B cell (primary cell): ENCODE measurements around the gene PHF21A. TPM values are rescaled to one million over a fixed set of nuclear protein-coding genes. Genes with fewer than 3 reads are reported as not detected.

Experiments used
- ATAC-seq: fragments of 200-7000 bp; cut with Tn5 transposase; one replicate; pipeline ENCODE4 v1.10.0; 2021; ENCODE audit warnings: low read depth, mild to moderate bottlenecking, moderate number of reproducible peaks, moderate library complexity
- CTCF ChIA-PET: fragments of 350-600 bp; sonication (Branson Sonifier 250); formaldehyde crosslinking; loops from one replicate; lab custom pipeline; 2021; ENCODE audit warnings: antibody characterized with exemption, inconsistent platforms; lab: Charles Lee
- POLR2A ChIA-PET: fragments of 350-600 bp; sonication (Branson Sonifier 250); formaldehyde crosslinking; loops from one replicate; lab custom pipeline; 2021; ENCODE audit warnings: antibody characterized with exemption; lab: Charles Lee
- DNase-seq: peaks from one replicate; pipeline ENCODE4 v3.0.0; 2013
- H2AFZ ChIP-seq: 2 replicates; pipeline ENCODE4 v1.6.1; 2012; ENCODE audit warnings: mild to moderate bottlenecking, low read depth, low read length; ENCODE audit not compliant: insufficient read depth, poor library complexity, severe bottlenecking
- H3K27ac ChIP-seq, 2 donors: 1 replicate in 1 of 2; 2 replicates in 1 of 2; pipeline ENCODE4 v1.5.1; 2012 to 2013; ENCODE audit warnings: low read length in 2 of 2, mild to moderate bottlenecking in 2 of 2, moderate library complexity in 1 of 2
- H3K27me3 ChIP-seq, 4 experiments: fragments of 200-600 bp in 1 of 4; sonication (generic) in 1 of 4; replicated peaks in 1 of 4; 1 replicate in 2 of 4; 2 replicates in 2 of 4; pipeline versions ENCODE4 v1.6.1 to v1.7.0; 2013 to 2016; ENCODE audit warnings: low read length in 3 of 4, mild to moderate bottlenecking in 2 of 4, mixed read lengths in 1 of 4, moderate library complexity in 1 of 4; ENCODE audit not compliant: insufficient read depth in 4 of 4, control insufficient read depth in 3 of 4; ENCODE audit errors: control extremely low read depth in 1 of 4
- H3K36me3 ChIP-seq, 2 experiments: replicated peaks in 1 of 2; 1 replicate in 1 of 2; 2 replicates in 1 of 2; pipeline versions ENCODE4 v1.6.1 to v1.7.1; 2013; ENCODE audit warnings: low read length in 1 of 2; ENCODE audit not compliant: insufficient read depth in 2 of 2, control insufficient read depth in 1 of 2; ENCODE audit errors: control extremely low read depth in 1 of 2, extremely low read depth in 1 of 2
- H3K4me1 ChIP-seq, 2 donors: fragments of 200-600 bp in 1 of 2; sonication (generic) in 1 of 2; 1 replicate in 1 of 2; 2 replicates in 1 of 2; pipeline versions ENCODE4 v1.5.1 to v1.6.1; 2013 to 2017; ENCODE audit warnings: low read length in 2 of 2; ENCODE audit not compliant: control insufficient read depth in 2 of 2, insufficient read depth in 2 of 2
- H3K4me2 ChIP-seq: replicated peaks from 2 replicates; pipeline ENCODE3; 2012; ENCODE audit warnings: mild to moderate bottlenecking, low read depth, low read length; ENCODE audit not compliant: poor library complexity, severe bottlenecking
- H3K4me3 ChIP-seq, 5 experiments: fragments of 200-600 bp in 1 of 5; sonication (generic) in 1 of 5; 1 replicate in 3 of 5; 2 replicates in 2 of 5; pipeline versions ENCODE4 v1.5.1 to v1.7.0; 2011 to 2016; ENCODE audit warnings: low read length in 4 of 5, mild to moderate bottlenecking in 4 of 5, low read depth in 2 of 5, control low read depth in 1 of 5, moderate library complexity in 1 of 5; ENCODE audit not compliant: insufficient read depth in 1 of 5; ENCODE audit errors: control extremely low read depth in 1 of 5, extremely low read depth in 1 of 5
- H3K79me2 ChIP-seq: fragments of 200-600 bp; sonication (generic); one replicate; pipeline ENCODE4 v1.6.0; 2016; ENCODE audit warnings: low read length; ENCODE audit not compliant: control insufficient read depth, insufficient read depth
- H3K9ac ChIP-seq: fragments of 200-600 bp; sonication (generic); 2 replicates; pipeline ENCODE4 v1.6.1; 2017; ENCODE audit warnings: mild to moderate bottlenecking, low read length, moderate library complexity
- H3K9me3 ChIP-seq, 3 donors: one replicate each; pipeline versions ENCODE4 v1.6.1 to v1.7.1; 2013; ENCODE audit warnings: low read length in 2 of 3; ENCODE audit not compliant: control insufficient read depth in 2 of 3, insufficient read depth in 1 of 3; ENCODE audit errors: control extremely low read depth in 1 of 3
- H4K20me1 ChIP-seq: 2 replicates; pipeline ENCODE4 v1.6.0; 2012; ENCODE audit warnings: mild to moderate bottlenecking, low read length; ENCODE audit not compliant: insufficient read depth, control insufficient read depth, poor library complexity, severe bottlenecking
- H3K27ac Mint-ChIP-seq: one replicate; pipeline ENCODE4 v1.8.0; 2021; ENCODE audit warnings: mixed read lengths
- H3K27me3 Mint-ChIP-seq: one replicate; pipeline ENCODE4 v1.8.0; 2021; ENCODE audit warnings: mixed read lengths
- H3K4me1 Mint-ChIP-seq: one replicate; pipeline ENCODE4 v1.8.0; 2021; ENCODE audit warnings: mixed read lengths
- H3K4me3 Mint-ChIP-seq: one replicate; pipeline ENCODE4 v1.8.0; 2021; ENCODE audit warnings: mixed read lengths
- H3K9me3 Mint-ChIP-seq: one replicate; pipeline ENCODE4 v1.8.0; 2022; ENCODE audit warnings: mixed read lengths; ENCODE audit not compliant: insufficient read depth
- EZH2 ChIP-seq: IDR thresholded peaks from 2 replicates; pipeline ENCODE4 v1.6.1; 2012; ENCODE audit warnings: borderline replicate concordance, low read depth, mild to moderate bottlenecking, moderate library complexity, low read length; ENCODE audit not compliant: insufficient read depth, poor library complexity, severe bottlenecking
- WGBS: methylation state at CpG from one replicate; pipeline ENCODE4 v1.1.5; 2013; ENCODE audit warnings: missing lambda C conversion rate; ENCODE audit not compliant: insufficient coverage; 5-methylcytosine and 5-hydroxymethylcytosine counted together
- intact Hi-C: fragments of 100-400 bp; cut with micrococcal nuclease; formaldehyde crosslinking; loops from one replicate; pipeline ENCODE4 v1.10.0; 2022
- polyA plus RNA-seq: library from polyadenylated mRNA; depleted of rRNA; stranded (reverse); fragments of >200 nt; gene quantifications from 2 replicates; pipeline ENCODE4 v1.2.3, GENCODE V29; 2012
- total RNA-seq, 2 donors: library from RNA; stranded (reverse); fragments of 120-200 nt in 1 of 2; gene quantifications; 1 replicate in 1 of 2; 2 replicates in 1 of 2; pipeline versions ENCODE4 v1.2.3 to v1.2.4, GENCODE V29; 2013 to 2022
- TF ChIP-seq, protein P1 (sequence below): fragments of 200-600 bp; IDR thresholded peaks from one replicate; pipeline ENCODE4 v1.8.0; 2022; ENCODE audit warnings: antibody characterized with exemption, mild to moderate bottlenecking

The PHF21A gene
- total and polyA plus RNA-seq, 2 donors (not counting 1 experiment from before 2014, with no cell fraction given), result 41.9 to 103 TPM

DNA sequence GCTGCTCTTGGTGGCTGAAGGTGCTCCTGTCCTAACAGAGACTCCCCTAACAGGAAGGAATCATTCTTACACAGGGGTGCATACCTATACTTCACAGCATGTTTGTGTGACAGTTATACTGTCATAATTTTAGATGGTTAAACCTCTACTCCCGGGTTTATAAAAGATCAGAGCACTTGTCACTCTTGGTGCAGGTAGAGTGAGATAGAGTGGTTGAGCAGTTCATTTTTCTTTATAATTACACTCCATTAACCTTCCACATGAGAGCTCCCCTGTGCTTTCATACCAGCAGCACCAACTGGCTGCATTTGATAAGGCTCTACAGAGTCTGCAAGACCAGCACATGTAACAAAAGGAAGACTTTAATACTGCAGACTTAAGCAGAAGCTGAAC, 125.9 kb downstream of the PHF21A start:
- no peak for TF ChIP-seq EZH2
- TF ChIP-seq, protein P1, sequence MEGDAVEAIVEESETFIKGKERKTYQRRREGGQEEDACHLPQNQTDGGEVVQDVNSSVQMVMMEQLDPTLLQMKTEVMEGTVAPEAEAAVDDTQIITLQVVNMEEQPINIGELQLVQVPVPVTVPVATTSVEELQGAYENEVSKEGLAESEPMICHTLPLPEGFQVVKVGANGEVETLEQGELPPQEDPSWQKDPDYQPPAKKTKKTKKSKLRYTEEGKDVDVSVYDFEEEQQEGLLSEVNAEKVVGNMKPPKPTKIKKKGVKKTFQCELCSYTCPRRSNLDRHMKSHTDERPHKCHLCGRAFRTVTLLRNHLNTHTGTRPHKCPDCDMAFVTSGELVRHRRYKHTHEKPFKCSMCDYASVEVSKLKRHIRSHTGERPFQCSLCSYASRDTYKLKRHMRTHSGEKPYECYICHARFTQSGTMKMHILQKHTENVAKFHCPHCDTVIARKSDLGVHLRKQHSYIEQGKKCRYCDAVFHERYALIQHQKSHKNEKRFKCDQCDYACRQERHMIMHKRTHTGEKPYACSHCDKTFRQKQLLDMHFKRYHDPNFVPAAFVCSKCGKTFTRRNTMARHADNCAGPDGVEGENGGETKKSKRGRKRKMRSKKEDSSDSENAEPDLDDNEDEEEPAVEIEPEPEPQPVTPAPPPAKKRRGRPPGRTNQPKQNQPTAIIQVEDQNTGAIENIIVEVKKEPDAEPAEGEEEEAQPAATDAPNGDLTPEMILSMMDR, result no peak
- H3K27ac Mint-ChIP-seq, result no peak overlapping the region
- H4K20me1 ChIP-seq, result peaks cover 47% of the 10 kb centered on the region
- ChIA-PET CTCF (interaction anchor here (0.6 to 4.6 kb wide), 5 partner anchors 9 to 135 kb away, joined by 3 to 18 read pairs (median 4); no protein-coding TSS in a partner anchor), POLR2A (no interaction called here)
- peaks cover 65% of the 10 kb centered on the region for H3K79me2 ChIP-seq
- ATAC-seq (no peak), DNase-seq (no peak)
- H3K27me3 Mint-ChIP-seq, result no peaks in the 10 kb centered on the region
- H3K9me3 Mint-ChIP-seq, result no peaks in the 10 kb centered on the region
- no CpG with 5 or more reads among the region's 1 CpG for WGBS
- H2AFZ ChIP-seq, result no peak overlapping the region
- peaks cover 3% of the 10 kb centered on the region in 2 experiments for H3K36me3 ChIP-seq
- H3K4me2 ChIP-seq, result no peak overlapping the region
- intact Hi-C loops, result no loop called here
- H3K27ac ChIP-seq, result no peak overlapping the region
- H3K4me3 ChIP-seq, result no peak overlapping the region
- H3K27me3 ChIP-seq, result no peaks in the 10 kb centered on the region
- H3K4me3 Mint-ChIP-seq, result no peak overlapping the region
- H3K4me1 ChIP-seq, result peaks cover 0 to 7% of the 10 kb centered on the region in 2 donors
- peaks cover 18% of the 10 kb centered on the region for H3K4me1 Mint-ChIP-seq
- H3K9ac ChIP-seq, result no peak overlapping the region
- H3K9me3 ChIP-seq, result no peaks in the 10 kb centered on the region

DNA sequence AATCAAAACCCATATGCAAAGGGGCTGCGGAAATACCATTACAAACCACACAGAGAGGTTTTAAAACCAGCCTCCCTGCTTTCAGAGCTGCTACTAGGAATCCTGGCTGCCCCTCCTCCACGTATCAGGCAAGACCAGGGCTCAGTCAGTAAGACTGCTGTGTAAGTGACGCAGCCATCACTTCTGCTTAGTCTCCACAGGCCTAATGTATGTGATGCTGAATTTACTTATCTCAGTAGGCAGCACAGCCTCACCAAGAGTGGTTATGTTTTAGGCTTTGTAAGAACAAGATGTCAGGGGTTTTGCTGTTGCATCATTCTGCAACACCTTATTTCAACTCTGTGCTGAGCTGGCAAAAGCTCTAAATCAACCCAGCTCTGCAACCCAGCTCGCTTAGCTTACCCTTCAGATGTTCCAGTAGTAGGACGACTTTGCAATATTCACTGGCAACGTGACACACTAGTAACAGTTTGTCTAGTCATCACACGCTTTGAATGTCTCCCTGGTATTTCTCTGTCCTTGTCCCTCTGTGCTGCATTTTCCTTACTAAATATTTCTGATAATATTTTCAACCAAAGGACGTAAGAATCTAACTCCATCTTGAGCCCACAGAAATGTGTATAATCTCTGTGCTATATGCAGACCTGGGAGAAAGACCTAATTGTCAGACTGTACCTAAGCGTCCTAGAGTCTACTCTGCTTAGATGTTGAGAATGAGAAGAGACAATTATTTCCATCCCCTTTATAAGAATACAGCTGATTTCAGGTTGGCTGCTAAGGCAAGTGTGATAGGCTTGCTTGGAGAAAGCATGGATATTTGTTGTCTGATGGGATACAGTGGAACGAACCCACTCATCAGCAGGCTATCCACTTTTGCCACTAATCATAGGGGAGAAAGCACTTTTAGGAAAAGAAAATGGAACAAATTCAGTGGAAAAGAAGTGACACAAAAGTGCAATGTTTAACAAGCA, 126.6 kb downstream of the PHF21A start:
- Mint-ChIP-seq H3K27me3 (no peaks in the 10 kb centered on the region), H3K27ac (no peak overlapping the region), H3K4me1 (peaks cover 21% of the 10 kb centered on the region), H3K4me3 (no peak overlapping the region), H3K9me3 (no peaks in the 10 kb centered on the region)
- CTCF ChIA-PET, result interaction anchor here (0.6 to 4.6 kb wide), 8 partner anchors 9 to 1904 kb away, joined by 3 to 18 read pairs (median 5); no protein-coding TSS in a partner anchor
- Histone ChIP-seq H3K9ac (no peak overlapping the region), H3K36me3 (peaks cover 0 to 3% of the 10 kb centered on the region in 2 experiments), H3K4me1 (peaks cover 0 to 11% of the 10 kb centered on the region in 2 donors), H3K27me3 (no peaks in the 10 kb centered on the region), H2AFZ (no peak overlapping the region), H3K79me2 (peaks cover 58% of the 10 kb centered on the region), H3K4me3 (no peak overlapping the region), H3K9me3 (no peaks in the 10 kb centered on the region), H3K4me2 (no peak overlapping the region), H3K27ac (no peak overlapping the region), H4K20me1 (peaks cover 42% of the 10 kb centered on the region)
- ATAC-seq, result no peak
- TF ChIP-seq EZH2, result no peak
- TF ChIP-seq, protein P1, result no peak
- DNase-seq, result no peak
- POLR2A ChIA-PET, result no interaction called here
- WGBS, result 82% methylated on average over 5 of the region's 10 CpGs
- intact Hi-C loops, result no loop called here
